Keratinocyte (primary cell): ENCODE data around the gene CARS1. TPM values are rescaled to one million over a fixed set of nuclear protein-coding genes. Genes with fewer than 3 reads are reported as not detected.

Source experiments
- DNase-seq: peaks from one replicate; pipeline ENCODE4 v3.0.0-alpha.2; 2011; ENCODE audit warnings: low read depth, missing footprints, low spot score
- FAIRE-seq: peaks from 2 replicates; lab custom pipeline; 2011; peaks lifted over from hg19 to GRCh38; lab: Jason Lieb, UNC
- H2AFZ ChIP-seq: 2 replicates; pipeline ENCODE4 v1.6.0; 2012; ENCODE audit warnings: low read length, control low read depth, inconsistent platforms; ENCODE audit not compliant: control insufficient read depth
- H3K27ac ChIP-seq: 2 replicates; pipeline ENCODE4 v1.5.1; 2011; ENCODE audit warnings: low read length; ENCODE audit not compliant: control insufficient read depth, insufficient read depth
- H3K27me3 ChIP-seq: 3 replicates; pipeline ENCODE4 v1.6.0; 2011; ENCODE audit warnings: low read length; ENCODE audit not compliant: control insufficient read depth, insufficient read depth; ENCODE audit errors: extremely low read depth
- H3K36me3 ChIP-seq, 2 experiments: 2 replicates in 1 of 2; 3 replicates in 1 of 2; pipeline ENCODE4 v1.5.1; 2011; ENCODE audit warnings: low read length in 2 of 2, mild to moderate bottlenecking in 1 of 2; ENCODE audit not compliant: control insufficient read depth in 2 of 2, insufficient read depth in 2 of 2; ENCODE audit errors: extremely low read depth in 1 of 2
- H3K4me1 ChIP-seq: 3 replicates; pipeline ENCODE4 v1.5.1; 2011; ENCODE audit warnings: low read length; ENCODE audit not compliant: control insufficient read depth, insufficient read depth; ENCODE audit errors: extremely low read depth
- H3K4me2 ChIP-seq: 3 replicates; pipeline ENCODE4 v1.6.0; 2011; ENCODE audit warnings: low read depth, low read length; ENCODE audit not compliant: control insufficient read depth, insufficient read depth; ENCODE audit errors: extremely low read depth
- H3K4me3 ChIP-seq, 3 experiments: fragments of 200-600 bp in 1 of 3; sonication (generic) in 1 of 3; 2 replicates in 2 of 3; 3 replicates in 1 of 3; pipeline ENCODE4 v1.5.1; 2011 to 2016; ENCODE audit warnings: low read length in 3 of 3, mild to moderate bottlenecking in 3 of 3, control low read depth in 2 of 3, inconsistent platforms in 1 of 3, low read depth in 1 of 3, mixed read lengths in 1 of 3, mixed run types in 1 of 3, moderate library complexity in 1 of 3; ENCODE audit not compliant: control insufficient read depth in 2 of 3, insufficient read depth in 2 of 3; ENCODE audit errors: extremely low read depth in 1 of 3
- H3K79me2 ChIP-seq: 2 replicates; pipeline ENCODE4 v1.6.0; 2012; ENCODE audit warnings: low read length; ENCODE audit not compliant: control insufficient read depth, insufficient read depth
- H3K9ac ChIP-seq: 3 replicates; pipeline ENCODE4 v1.6.0; 2011; ENCODE audit warnings: low read length; ENCODE audit not compliant: control insufficient read depth, insufficient read depth; ENCODE audit errors: extremely low read depth
- H3K9me1 ChIP-seq: 3 replicates; pipeline ENCODE4 v1.6.0; 2011; ENCODE audit warnings: low read length; ENCODE audit not compliant: control insufficient read depth, insufficient read depth; ENCODE audit errors: extremely low read depth
- H3K9me3 ChIP-seq: 2 replicates; pipeline ENCODE4 v1.5.1; 2012; ENCODE audit warnings: low read depth, low read length; ENCODE audit not compliant: control insufficient read depth
- H4K20me1 ChIP-seq: 3 replicates; pipeline ENCODE4 v1.6.0; 2011; ENCODE audit warnings: low read length; ENCODE audit not compliant: control insufficient read depth, insufficient read depth; ENCODE audit errors: extremely low read depth
- CTCF ChIP-seq, 3 experiments: IDR thresholded peaks in 1 of 3; conservative IDR thresholded peaks in 1 of 3; optimal IDR thresholded peaks in 1 of 3; 2 replicates in 2 of 3; 3 replicates in 1 of 3; pipeline versions ENCODE3 to v1.5.1; 2011; ENCODE audit warnings: low read length in 3 of 3, mild to moderate bottlenecking in 3 of 3, moderate library complexity in 2 of 3, control low read depth in 1 of 3, inconsistent platforms in 1 of 3; ENCODE audit not compliant: insufficient read depth in 2 of 3; ENCODE audit errors: extremely low read depth in 1 of 3
- EZH2 ChIP-seq: IDR thresholded peaks from one replicate; pipeline ENCODE4 v1.6.1; 2012; ENCODE audit warnings: inconsistent platforms, mild to moderate bottlenecking, low read length, moderate library complexity
- dilution Hi-C: fragments of 300-500 bp; cut with MboI; formaldehyde crosslinking; loops from one replicate; pipeline ENCODE4 v1.7.0; 2020; ENCODE audit warnings: low sequenced_read_pairs; ENCODE audit not compliant: extremely low pct_ligation_motif_present
- polyA plus RNA-seq, 5 experiments: library from polyadenylated mRNA; depleted of rRNA in 3 of 5; stranded (reverse) in 3 of 5; stranded (forward) in 1 of 5; unstranded in 1 of 5; fragments of >200 nt; gene quantifications; 1 replicate in 1 of 5; 2 replicates in 3 of 5; 3 replicates in 1 of 5; pipeline versions ENCODE4 v1.2.1 to v1.2.3, GENCODE V29; 2011 to 2012; ENCODE audit warnings: missing spikeins in 2 of 5, low read depth in 1 of 5, low replicate concordance in 1 of 5

Gene CARS1
- polyA plus RNA-seq, 1 donor (not counting 4 experiments of a cell fraction or from before 2014, with no cell fraction given) = 60.7 TPM

- Histone ChIP-seq H3K9me1 (peaks cover 6% of the 10 kb centered on the region), H3K36me3 (peaks cover 5 to 11% of the 10 kb centered on the region in 2 experiments), H3K79me2 (peaks cover 96% of the 10 kb centered on the region), H3K4me3 (no peak overlapping the region), H3K9me3 (no peaks in the 10 kb centered on the region), H2AFZ (no peak overlapping the region), H3K9ac (no peak overlapping the region), H3K27me3 (no peaks in the 10 kb centered on the region), H3K4me2 (no peak overlapping the region), H3K27ac (no peak overlapping the region), H3K4me1 (peaks cover 46% of the 10 kb centered on the region), H4K20me1 (peaks cover 26% of the 10 kb centered on the region)
- no peak for TF ChIP-seq CTCF (optimal IDR thresholded peaks at IDR 0.05 in 1 of 3, IDR thresholded peaks at IDR 0.05 in 1 of 3, conservative IDR thresholded peaks at IDR 0.05 in 1 of 3; ENCODE audit: extremely low read depth in 1 of 3, insufficient read depth in 2 of 3, low read length in 3 of 3)
- DNase-seq = no peak
- FAIRE-seq = no peak
- dilution Hi-C loops = no loop called here
These were observed 73.3 kb downstream of the CARS1 start for GRCh38 chr11:2983908-2984307.

- FAIRE-seq (no peak), DNase-seq (no peak)
- no peaks in the 10 kb centered on the region for H3K27me3 ChIP-seq
- peak overlapping the region; percentile 13 for H3K27ac ChIP-seq
- no peak overlapping the region for H3K9ac ChIP-seq
- no peak overlapping the region for H2AFZ ChIP-seq
- TF ChIP-seq EZH2 (no peak), CTCF (optimal IDR thresholded peaks at IDR 0.05 in 1 of 3, IDR thresholded peaks at IDR 0.05 in 1 of 3, conservative IDR thresholded peaks at IDR 0.05 in 1 of 3; ENCODE audit: extremely low read depth in 1 of 3, insufficient read depth in 2 of 3, low read length in 3 of 3) (no peak)
- H3K9me3 ChIP-seq = no peaks in the 10 kb centered on the region
- peaks cover 93% of the 10 kb centered on the region for H3K79me2 ChIP-seq
- peaks cover 25% of the 10 kb centered on the region for H4K20me1 ChIP-seq
- peaks cover 6% of the 10 kb centered on the region for H3K9me1 ChIP-seq
- dilution Hi-C loops = no loop called here
- H3K4me2 ChIP-seq = peak overlapping the region; percentile 39
- H3K4me3 ChIP-seq = no peak overlapping the region
- peaks cover 33% of the 10 kb centered on the region for H3K4me1 ChIP-seq
- peaks cover 10 to 25% of the 10 kb centered on the region in 2 experiments for H3K36me3 ChIP-seq
These were observed 75.0 kb downstream of the CARS1 start for GRCh38 chr11:2982214-2982613.
